SK-N-MC (cell line): Measurements from ENCODE around the gene KPNA1.

Source experiments
- EZH2 ChIP-seq: fragments of 200-600 bp; sonication (generic); IDR thresholded peaks from one replicate; pipeline ENCODE4 v1.6.1; 2017; ENCODE audit warnings: antibody characterized with exemption
- POLR2AphosphoS5 ChIP-seq: IDR thresholded peaks from 2 replicates; pipeline ENCODE4 v1.6.1; 2012; ENCODE audit warnings: mild to moderate bottlenecking, low read depth, low read length, borderline replicate concordance

GRCh38 chr3:122520861-122521260 is 6.1 kb upstream of the KPNA1 start:
- TF ChIP-seq EZH2 (no peak), POLR2AphosphoS5 (no peak)
